ENCODE data around the gene FAM163B.

The FAM163B gene

DNA sequence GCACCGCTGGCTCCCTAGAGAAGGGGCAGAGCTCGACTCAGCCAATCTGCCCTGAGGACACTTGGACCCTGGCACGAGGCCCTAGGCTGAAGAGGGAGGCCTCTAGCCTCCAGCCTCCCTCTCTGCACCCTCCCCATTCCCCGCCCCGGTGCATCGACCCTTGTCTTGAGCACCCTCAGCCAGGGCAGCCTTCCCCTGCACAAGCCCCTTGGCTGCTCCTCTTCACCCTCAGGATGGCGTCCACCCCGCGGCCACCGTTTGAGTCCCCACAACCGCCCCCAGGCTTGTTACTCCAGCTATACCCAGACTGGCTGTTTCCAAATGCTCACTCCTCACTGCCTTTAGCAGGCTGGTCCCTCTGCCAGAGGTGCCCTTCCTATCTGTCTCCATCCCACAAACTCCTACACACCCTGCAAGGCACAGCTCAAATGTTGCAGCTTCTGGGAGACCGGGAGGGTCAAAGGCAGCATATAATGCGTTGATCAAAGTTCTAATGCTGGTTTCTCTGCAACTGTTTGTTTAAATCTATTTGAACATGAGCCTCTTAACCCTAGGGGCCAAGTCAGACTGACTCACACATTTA, 6.5 kb upstream of the FAM163B start:
- no peak for DNase-seq

DNA sequence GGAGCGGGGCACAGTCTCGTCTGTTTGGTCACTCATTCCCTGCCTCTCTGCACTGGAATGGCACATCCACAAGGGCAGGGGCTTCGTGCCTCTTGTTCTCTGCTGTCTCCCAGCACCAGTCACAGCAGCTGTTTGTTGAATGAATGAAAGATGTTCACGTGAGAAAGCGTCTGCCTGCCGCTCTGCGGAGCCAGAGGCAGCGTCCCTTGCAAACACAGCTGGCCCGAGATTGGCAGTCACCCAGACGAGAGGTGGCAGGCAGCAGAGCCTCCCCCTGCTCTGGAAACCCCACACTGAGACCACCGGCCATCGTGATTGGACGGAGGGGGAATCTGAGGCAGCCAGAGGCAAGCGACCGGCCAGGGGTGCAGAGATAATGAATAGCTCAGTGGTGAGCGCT, 6.0 kb upstream of the FAM163B start:
- DNase-seq = no peak

DNA sequence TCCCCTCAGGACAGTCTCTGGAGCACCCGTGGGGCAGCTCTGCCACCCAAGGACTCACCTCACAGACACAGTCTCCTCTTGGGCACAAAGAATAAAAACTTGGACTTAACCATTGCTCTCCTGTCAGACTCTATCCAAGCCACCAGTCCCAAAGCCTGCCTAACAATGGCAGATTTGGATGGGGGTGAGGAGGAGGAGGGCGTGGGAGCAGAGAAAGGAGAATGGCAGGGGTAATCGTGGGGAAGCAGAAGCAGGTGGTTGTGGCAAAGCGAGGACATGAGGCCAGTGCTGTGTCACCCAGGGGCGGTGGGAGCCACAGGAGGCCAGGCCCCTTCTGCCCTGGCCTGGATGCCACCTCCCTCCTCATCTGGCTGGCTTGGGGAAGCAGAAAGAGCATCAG, 5.5 kb upstream of the FAM163B start:
- no peak for DNase-seq

DNA sequence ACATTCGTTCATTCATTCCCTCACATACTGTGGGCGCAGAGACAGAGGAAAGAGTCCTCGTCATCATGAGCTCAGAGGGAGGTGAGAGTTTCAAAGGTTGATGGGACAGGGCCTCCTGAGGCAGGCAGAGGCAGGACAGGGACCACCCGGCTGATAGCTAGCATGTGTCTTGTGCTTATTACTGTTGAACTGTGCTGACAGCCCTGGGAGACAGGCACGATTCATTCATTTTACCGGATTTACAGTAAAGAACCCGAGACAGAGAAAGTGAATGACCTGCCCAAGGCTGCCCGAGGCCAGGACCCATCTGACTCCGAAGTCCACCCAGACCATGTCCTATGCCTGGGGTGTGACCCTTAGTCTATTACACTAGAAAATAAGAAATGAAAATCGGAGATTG, 4.9 kb upstream of the FAM163B start:
- no peak for DNase-seq

DNA sequence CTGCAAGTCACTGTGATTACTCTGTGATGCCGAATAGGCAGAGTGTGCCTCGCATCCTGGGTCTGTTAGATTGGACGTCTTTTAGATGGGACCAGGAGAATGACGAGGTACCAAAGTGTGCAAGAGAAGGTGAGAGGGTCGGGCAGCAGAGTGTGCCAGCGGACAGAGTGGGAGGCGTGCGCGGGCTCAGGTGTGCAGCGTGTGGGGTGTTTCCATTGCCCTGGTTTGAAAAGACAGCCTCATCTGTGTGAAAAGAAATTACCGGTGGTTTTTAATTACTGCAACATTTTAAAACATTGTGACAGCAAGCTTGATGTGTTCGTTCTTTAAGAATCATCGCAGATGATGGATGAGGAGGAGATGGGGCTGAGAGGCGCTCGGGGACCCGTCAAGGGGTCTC, 4.2 kb upstream of the FAM163B start:
- no peak for DNase-seq

DNA sequence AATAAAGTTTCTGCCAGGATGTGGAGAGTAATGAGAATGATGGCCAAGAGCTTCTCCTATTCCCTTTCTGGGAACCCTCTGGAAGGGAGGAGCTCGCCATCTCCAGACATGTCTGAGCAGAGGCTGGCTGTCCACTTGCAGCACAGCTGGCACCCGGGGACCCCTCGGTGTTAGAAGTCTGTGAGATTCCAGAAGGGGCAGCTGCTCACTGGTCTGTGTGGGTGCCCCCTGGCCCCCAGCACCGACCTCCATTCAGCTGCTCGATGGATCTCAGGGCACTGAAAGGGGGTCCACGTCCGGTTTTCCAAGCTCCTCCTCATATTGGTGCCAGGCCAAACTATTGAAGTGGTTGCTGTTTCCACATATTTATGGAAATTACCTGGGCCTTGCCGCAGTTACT, 3.6 kb upstream of the FAM163B start:
- no peak for DNase-seq

DNA sequence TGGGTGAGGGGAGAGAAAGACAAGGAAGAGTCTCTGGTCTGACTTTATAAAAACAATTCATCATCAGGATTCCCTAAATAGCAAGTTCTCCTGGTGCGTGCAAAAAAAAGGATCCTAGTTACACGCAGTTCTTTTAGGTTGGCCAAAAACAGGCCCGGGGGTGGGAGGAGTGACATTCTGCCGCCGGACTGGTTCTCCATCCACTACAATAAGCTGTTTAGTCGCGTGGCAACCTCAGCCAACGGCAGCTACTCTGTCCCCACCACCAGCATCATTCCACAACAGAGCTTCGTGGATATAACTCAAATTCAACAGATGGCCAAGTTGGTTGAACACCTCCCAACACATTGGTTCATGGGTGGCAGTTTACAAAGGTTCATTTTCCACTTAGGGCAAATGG, 2.9 kb upstream of the FAM163B start:
- no peak for DNase-seq

DNA sequence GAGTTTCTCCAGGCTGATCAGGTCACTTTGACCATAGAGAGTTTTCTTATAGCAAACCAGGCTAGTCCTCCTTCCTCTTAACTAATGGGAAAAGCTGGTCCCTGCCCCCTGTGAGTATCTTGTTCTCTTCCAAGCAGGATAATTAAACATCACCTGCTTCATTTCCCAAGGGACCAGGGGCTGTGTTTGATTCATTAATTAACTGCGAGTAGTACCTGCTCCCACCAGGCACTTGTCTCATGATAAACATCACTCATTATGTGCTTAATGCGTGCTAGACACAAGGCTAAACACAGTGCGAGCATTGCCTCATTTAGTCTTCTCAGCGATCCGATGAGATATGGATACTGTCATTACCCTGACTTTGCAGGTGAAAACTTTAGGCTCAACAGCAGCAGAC, 1.7 kb upstream of the FAM163B start:
- no peak for DNase-seq

DNA sequence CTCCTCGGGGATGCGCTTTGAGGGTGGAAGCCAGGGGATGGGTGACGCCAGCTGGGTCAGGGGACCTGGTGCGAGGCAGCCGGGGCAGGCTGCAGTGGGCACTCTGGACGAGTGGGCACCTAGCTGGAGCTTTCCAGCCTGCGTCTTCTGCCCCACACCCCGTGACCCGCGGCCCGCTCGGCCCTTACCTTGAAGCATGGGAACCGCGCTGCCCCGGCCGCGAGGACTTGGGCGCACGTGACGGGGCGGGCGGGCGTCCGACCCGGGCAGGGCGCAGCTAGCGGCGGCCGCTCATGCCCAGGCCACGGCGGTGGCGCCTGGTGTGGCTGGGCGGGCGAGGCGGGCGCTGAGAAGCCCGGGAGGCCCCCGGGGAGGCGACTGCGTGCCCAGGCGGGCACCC, 300 bp downstream of the FAM163B start:
- DNase-seq = no peak

DNA sequence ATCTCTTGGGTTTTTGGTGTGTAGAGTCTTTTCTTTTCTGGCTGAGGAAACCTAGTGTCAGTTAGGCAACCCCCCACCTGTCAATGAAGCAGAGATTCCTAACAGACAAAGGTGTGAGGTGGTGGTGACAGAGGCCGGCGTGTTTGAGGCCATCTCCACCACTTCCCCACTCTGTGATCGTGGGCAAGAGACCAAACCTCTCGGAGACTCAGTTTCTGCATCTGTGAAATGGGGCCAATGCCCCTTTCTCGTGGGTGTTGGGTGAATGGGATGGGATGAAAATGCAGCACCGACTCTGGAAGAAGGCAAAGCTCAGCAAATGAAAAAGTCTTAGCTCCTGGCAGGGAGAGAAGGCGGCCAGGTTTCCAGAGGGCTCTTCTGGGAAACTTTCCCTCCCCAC, 807 bp downstream of the FAM163B start:
- DNase-seq = no peak

DNA sequence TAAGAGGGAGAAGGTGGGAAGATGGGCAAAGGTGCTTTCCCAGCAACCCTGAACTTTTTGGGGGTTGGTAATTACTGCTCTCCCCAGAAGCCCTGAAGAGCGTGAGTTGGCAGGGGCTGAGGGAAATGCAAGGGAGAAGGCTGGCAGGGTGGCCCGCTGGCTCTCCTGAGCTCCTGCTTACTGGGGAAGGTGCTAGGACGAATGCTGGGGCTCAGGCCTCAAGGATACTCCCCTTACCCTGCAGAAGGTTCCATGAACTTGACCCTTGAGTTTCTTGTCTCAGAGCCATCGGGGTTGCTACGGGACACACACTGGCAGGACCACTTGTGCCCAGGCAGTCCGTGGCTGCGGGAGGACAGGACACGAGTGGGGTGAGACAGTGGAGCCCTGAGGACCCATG, 1.2 kb downstream of the FAM163B start:
- DNase-seq = no peak

DNA sequence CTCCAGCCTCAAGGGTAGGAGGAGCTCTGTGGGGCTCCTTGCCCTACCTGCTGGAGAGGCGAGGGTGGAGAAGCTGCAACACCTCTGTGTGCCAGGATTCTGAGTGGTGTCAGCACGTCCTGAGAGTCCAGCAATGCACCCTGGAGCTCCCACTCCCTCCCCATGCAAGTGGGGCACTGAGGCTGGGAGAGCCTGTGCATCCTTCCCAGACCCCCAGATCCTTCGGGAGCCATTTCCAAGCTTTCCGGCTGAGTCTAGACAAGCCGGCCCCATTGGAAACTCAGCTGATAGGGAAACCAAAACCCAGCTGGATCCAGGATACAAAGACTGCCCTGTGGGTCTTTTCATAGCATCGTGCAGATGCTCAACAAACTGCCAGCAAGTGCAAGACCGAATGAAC, 1.8 kb downstream of the FAM163B start:
- DNase-seq = no peak

DNA sequence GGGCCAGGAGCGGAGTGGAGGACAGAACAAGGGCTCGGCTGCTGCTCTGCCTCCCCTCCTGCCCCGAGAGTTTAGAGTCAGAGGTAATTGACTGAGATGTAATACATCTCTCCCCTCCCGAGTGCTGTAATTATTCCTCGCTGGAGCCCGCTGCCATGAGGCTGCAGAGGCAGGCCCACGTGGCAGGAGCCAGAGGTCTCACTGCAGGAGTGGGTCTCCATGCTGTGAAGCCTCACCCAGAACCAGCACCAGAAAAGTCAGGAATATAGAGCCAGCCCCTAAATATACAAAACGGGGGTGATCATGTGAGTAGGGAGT, 2.5 kb downstream of the FAM163B start:
- no peak for DNase-seq

DNA sequence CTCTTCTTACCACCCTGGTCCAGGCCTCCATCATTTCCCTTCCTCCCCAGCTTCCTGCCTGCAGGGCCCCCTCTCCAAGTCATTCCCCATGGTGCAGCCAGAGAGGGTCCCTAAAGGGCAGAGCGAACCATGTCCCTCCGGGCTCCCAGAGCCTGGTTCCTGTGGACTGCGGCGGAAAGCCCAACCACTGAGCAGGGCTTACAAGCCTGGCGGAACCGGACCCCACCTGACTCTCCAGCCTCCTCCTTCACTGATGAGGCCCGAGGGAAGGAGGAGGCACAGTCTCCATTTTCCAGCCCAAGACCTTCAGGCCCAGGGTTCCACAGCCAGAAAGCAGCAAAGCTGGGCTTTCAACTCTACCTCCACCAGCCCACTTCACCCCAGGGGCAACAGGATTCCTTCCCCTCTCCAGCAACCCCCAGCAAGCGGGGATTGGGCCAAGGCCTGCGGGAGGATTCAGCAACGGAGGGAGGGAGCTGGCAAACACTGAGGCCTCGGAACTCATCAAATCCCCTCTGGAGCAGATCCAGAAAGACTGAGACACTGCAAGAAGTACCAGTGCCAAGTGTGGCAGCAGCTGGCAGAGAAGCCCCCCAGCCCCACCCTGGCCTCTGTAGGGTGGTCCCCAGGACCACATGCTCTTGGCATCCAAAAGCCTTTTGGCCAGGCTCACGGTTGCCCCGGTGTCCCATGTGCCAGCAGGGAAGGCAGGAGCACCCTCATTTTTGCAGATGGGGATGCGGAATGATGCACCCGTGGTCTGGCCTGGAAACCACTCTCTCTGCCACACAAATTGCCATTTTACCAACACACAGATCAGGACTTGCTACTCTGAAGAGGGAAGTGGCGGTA, 3.1 kb downstream of the FAM163B start:
- DNase-seq = no peak

DNA sequence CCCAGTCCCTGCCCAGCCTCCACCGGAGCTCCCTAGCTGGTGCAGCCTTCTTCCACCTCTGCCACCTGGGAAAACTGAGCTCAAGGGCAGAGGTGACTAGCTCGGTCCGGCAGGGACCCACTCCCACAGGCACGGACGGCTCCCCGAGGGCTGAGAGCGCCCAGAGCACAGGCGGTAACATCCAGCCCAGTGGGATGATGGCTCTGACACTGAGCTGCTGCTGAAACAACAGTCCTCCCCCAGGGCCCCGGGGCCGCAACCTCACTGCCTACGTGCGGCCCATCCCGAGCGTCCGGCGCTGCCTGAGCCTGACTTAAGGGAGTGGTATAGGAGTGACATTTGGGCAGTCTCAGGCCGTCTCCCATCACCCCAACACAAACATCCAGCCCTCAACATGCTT, 3.7 kb downstream of the FAM163B start:
- DNase-seq = no peak

DNA sequence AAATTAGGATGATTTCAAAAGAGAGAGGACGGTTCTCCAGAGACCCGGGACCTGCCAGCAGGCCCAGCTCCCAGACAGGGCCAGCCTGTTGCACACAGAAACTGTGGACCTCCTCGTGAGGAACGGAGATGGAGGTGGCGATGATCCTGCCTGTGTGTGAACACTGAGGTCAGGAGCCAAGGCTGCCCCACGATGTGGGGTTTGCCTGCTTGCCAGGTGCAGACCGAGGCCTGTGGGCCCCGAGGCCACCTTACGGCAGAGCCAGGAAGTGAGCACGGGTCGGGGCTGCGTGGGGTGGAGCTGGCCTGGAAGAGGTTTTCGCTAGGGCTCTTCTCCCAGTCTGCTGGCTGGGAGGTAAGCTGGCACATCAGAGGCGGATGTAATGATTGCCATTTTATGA, 4.3 kb downstream of the FAM163B start:
- DNase-seq = no peak

DNA sequence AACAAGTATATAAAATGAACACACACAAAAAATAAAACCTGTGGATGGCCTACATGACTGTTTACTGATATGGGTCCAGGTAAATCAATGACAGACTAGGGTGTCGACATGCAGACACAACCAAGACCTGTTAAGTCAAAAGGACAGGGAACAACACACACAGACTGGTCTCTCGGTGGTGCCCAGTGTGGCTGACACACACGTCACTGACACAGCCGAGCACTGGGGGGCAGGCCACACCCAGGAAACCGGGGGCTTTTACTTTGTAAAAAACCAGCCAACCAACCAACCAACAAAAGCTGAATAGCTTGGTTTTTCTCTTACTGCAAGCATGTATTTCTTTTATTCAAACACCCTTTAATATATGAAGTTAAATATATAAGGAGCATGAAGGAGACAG, 5.0 kb downstream of the FAM163B start:
- DNase-seq = peak in 1 of 4 experiments; percentile 11

DNA sequence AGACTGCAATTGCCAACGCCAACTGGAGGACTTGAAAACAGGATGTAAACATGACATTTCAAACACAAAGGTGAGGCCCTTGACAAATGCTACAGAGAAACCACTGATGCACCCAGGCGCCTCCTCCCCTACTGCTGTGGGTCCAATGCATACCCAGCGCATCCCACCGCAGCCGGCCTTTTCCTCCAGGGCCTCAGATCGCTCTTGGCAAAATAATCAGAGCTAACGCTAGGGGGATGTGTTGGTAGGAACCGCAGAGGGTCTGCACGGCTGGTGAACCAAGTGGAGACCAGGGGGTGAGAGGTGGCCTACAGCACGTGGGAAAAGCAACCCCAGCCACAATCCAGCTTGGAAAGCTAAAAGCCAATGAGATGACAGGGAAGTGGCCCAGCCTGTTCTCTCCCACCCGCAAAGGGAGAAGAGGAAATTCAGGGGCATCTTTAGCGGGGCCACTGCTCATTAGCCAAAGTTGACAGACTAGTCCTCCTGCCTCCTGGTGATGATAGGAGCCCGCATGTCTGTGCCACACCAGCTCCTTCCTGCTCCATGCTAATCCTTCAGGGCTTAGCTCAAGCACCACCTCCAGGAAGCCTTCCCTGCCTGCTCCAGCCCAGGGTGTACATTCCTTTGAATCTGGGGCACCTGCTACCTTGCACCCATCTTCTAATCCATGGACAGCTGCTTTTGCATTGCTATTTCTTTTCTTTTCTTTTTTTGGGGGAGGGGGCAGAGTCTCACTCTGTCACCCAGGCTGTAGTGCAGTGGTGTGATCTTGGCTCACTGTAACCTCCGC, 5.9 kb downstream of the FAM163B start:
- no peak for DNase-seq

DNA sequence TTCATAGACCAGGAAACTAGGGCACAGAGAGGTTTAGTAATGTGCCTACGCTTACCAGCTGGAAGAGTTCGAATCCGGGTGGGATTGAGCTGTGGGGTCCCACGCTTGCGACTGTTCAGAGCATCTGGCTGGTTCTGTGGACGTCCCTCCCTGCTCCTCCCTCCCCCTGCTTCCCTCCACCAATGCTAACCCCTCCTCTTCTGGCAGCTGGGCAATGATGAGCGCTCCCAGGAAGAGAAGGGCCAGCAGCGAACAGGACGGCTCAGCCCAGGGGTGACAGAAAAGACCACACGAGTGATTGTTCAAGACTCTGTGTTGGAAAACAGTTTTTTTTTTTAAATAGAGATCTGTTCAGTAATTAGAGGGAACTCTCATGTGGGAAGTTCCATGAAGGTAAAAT, 6.9 kb downstream of the FAM163B start:
- no peak for DNase-seq

DNA sequence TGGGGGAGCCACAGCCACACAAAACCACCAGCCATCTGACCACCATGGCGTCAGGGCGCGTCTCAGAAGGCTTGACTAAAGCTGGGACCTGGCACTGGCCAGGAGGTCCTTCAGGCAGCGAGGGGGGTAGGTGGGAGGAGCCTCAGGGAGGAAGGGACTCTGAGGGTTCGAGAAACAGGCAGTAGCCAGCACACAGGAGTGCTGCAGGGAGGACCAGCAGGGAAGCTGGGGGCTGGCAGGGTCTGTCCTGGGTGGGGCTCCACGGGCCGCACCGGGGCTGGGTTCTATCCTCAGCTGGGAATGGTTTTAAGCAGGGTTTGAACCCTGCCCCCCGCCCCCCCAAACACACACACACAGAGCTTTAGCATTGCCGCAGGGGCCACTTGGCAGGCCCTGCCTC, 7.4 kb downstream of the FAM163B start:
- DNase-seq = no peak

DNA sequence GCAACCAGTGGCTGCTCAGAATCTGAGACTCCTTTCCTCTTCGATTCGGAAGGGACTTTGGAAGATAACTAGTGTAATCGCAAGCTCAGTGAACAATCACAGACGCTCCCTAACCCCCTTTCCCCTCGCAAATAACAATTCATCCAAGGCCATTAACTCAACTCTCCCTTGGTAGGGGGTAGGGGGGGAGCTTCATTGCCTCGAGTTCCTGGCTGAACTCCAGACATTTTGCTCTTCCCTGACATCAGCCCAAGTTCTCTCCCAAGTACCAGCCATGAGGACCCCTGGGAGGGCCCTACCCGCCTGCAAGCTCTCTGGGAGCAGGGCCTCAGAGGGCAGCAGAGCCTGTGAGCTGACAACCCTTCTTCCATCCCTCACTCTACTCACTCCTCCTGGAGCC, 8.4 kb downstream of the FAM163B start:
- no peak for DNase-seq

DNA sequence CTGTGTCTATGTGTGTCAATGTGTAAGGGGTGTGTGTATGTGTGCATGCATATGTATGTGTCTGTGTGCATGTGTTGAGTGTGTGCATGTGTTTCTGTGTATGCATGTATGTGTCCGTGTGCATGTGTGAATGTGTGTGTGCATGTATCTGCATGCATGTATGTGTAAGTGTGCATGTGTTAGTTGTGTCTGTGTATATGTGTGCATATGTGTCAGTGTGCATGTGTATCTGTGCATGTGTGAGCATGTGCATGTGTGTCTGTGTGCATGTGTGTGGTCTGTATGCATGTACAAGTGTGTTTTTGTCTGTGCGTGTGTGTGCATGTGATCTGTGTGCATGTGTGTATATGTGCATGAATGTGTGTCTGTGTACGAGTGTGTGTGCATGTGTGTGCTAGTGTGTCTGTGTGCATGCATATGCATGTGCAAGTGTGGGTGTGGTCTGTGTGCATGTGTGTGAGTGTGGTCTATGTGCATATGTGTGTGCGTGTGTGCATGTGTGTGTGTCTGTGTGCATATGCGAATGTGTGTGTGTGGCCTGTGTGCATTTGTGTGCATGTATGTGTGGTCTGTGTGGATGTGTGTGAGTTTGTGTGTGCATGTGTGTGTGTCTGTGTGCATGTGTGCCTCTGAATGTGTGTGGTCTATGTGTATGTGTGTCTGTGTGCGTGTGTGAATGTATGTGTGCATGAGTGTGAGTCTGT, 9.6 kb downstream of the FAM163B start:
- no peak for DNase-seq

DNA sequence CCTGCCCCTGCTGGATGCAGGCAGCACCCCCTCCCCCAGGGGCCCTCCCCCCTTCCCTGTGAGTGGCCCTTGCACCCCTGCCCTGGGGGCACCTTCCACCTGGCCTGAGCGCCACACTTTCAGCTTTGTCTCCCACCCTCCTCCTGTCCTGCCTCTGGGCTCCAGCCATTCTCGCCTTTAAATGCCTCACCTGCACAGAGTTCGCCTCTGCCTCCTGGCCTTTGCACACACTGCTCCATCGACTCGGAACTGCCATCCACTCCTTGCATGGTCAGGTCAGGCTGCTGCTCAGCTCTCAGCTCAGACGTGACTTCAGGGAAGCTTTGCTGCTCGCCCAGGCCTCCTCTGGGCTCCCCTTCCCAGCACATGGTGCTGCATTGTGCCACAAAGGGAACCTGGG, 10.2 kb downstream of the FAM163B start:
- DNase-seq = no peak
